WTC11 (cell line): ENCODE measurements around the gene LIMK1.

Experiments
- CREB1 ChIP-seq: sonication (generic); formaldehyde crosslinking; IDR thresholded peaks from 2 replicates; pipeline ENCODE4 v1.8.0; 2023; ENCODE audit warnings: mild to moderate bottlenecking, missing genetic modification reagents
- CTCF ChIP-seq: fragments of 200-600 bp; IDR thresholded peaks from 2 replicates; pipeline ENCODE4 v1.8.0; 2022; ENCODE audit warnings: antibody characterized with exemption
- MXD4 ChIP-seq: fragments of 250-450 bp; sonication (Bioruptor Pico); IDR thresholded peaks from 2 replicates; pipeline ENCODE4 v1.8.0; 2021; ENCODE audit warnings: mild to moderate bottlenecking, moderate library complexity, borderline replicate concordance
- NR1H2 ChIP-seq: sonication (generic); formaldehyde crosslinking; IDR thresholded peaks from 2 replicates; pipeline ENCODE4 v1.9.0; 2021; ENCODE audit warnings: mild to moderate bottlenecking, moderate library complexity, missing genetic modification reagents
- PRDM15 ChIP-seq: sonication (generic); formaldehyde crosslinking; IDR thresholded peaks from 2 replicates; pipeline ENCODE4 v1.8.0; 2022; ENCODE audit warnings: missing genetic modification reagents
- RORB ChIP-seq: fragments of 250-450 bp; sonication (Bioruptor Pico); IDR thresholded peaks from 2 replicates; pipeline ENCODE4 v1.9.0; 2021; ENCODE audit warnings: mild to moderate bottlenecking
- SP1 ChIP-seq: sonication (generic); formaldehyde crosslinking; conservative IDR thresholded peaks from 2 replicates; pipeline ENCODE4 v1.8.1; 2022; ENCODE audit warnings: missing genetic modification reagents
- TP53 ChIP-seq: sonication (generic); formaldehyde crosslinking; IDR thresholded peaks from 2 replicates; pipeline ENCODE4 v1.8.1; 2023; ENCODE audit warnings: mild to moderate bottlenecking, missing genetic modification reagents
- USF2 ChIP-seq: sonication (generic); formaldehyde crosslinking; IDR thresholded peaks from 2 replicates; pipeline ENCODE4 v1.8.1; 2023; ENCODE audit warnings: mild to moderate bottlenecking, missing genetic modification reagents, moderate library complexity
- ZNF532 ChIP-seq: fragments of 250-450 bp; sonication (Bioruptor Pico); IDR thresholded peaks from 2 replicates; pipeline ENCODE4 v1.9.0; 2021; ENCODE audit warnings: mild to moderate bottlenecking, borderline replicate concordance

GRCh38 chr7:74105992-74106391 lies 22.4 kb downstream of the LIMK1 start:
- TF ChIP-seq TP53 (no peak), CTCF (no peak), RORB (CRISPR knock-in tag) (no peak), USF2 (CRISPR knock-in tag) (no peak), PRDM15 (CRISPR knock-in tag) (no peak), ZNF532 (no peak), SP1 (CRISPR knock-in tag) (no peak), NR1H2 (CRISPR knock-in tag) (no peak), MXD4 (no peak), CREB1 (CRISPR knock-in tag) (no peak)
